ENCODE results near the gene UTY. TPM values are rescaled to one million over a fixed set of nuclear protein-coding genes. Genes with fewer than 3 reads are reported as not detected.

The UTY gene
- total RNA-seq, 5 donors from 2014 or later (not counting 1 experiment from before 2014, with no cell fraction given), result 0.06 to 104 (median 57.4) TPM; not detected in 1

GRCh38 chrY:13227354-13227953 is 252.4 kb downstream of the UTY start:
- no peaks in the 10 kb centered on the region for H3K36me3 Mint-ChIP-seq
- H3K4me1 Mint-ChIP-seq, result peaks cover 0 to 7% (median 0%) of the 10 kb centered on the region in 3 donors
- ChIA-PET POLR2A (no interaction called here), CTCF (no interaction called here)
- ATAC-seq (replicated peaks in 1 of 4) (no peak), DNase-seq (no peak)
- no peak overlapping the region for H3K4me3 Mint-ChIP-seq
- Histone ChIP-seq H3K4me1 (ENCODE audit: control insufficient read depth in 1 of 2, extremely low read depth in 1 of 2, insufficient read depth in 2 of 2, low read length in 2 of 2) (no peaks in the 10 kb centered on the region), H3K4me3 (ENCODE audit: control insufficient read depth in 1 of 2, extremely low read depth in 1 of 2, low read length in 1 of 2) (no peak overlapping the region), H3K9me3 (no peaks in the 10 kb centered on the region), H3K36me3 (ENCODE audit: control insufficient read depth in 2 of 2, extremely low read depth in 1 of 2, insufficient read depth in 1 of 2, low read length in 1 of 2) (no peaks in the 10 kb centered on the region), H3K27me3 (replicated peaks in 1 of 2; ENCODE audit: control insufficient read depth in 2 of 2, extremely low read depth in 1 of 2, insufficient read depth in 2 of 2, low read length in 1 of 2) (no peaks in the 10 kb centered on the region), H3K27ac (ENCODE audit: low read length) (no peak overlapping the region)
- 83% methylated on average over 1 of the region's 2 CpGs for WGBS (ENCODE audit: insufficient coverage)
- peaks cover 0 to 20% (median 0%) of the 10 kb centered on the region in 3 donors for H3K9me3 Mint-ChIP-seq
- no peak overlapping the region for H3K27ac Mint-ChIP-seq
- no peaks in the 10 kb centered on the region for H3K27me3 Mint-ChIP-seq

GRCh38 chrY:13210961-13211646 is 268.7 kb downstream of the UTY start:
- Histone ChIP-seq H3K4me1 (ENCODE audit: control insufficient read depth in 1 of 2, extremely low read depth in 1 of 2, insufficient read depth in 2 of 2, low read length in 2 of 2) (no peaks in the 10 kb centered on the region), H3K27ac (ENCODE audit: low read length) (no peak overlapping the region), H3K9me3 (no peaks in the 10 kb centered on the region), H3K27me3 (replicated peaks in 1 of 2; ENCODE audit: control insufficient read depth in 2 of 2, extremely low read depth in 1 of 2, insufficient read depth in 2 of 2, low read length in 1 of 2) (no peaks in the 10 kb centered on the region), H3K36me3 (ENCODE audit: control insufficient read depth in 2 of 2, extremely low read depth in 1 of 2, insufficient read depth in 1 of 2, low read length in 1 of 2) (no peaks in the 10 kb centered on the region), H3K4me3 (ENCODE audit: control insufficient read depth in 1 of 2, extremely low read depth in 1 of 2, low read length in 1 of 2) (no peak overlapping the region)
- ChIA-PET CTCF (no interaction called here), POLR2A (no interaction called here)
- no peak overlapping the region for H3K4me3 Mint-ChIP-seq
- H3K9me3 Mint-ChIP-seq, result no peaks in the 10 kb centered on the region
- DNase-seq (no peak), ATAC-seq (replicated peaks in 1 of 4) (no peak)
- H3K27me3 Mint-ChIP-seq, result peaks cover 0 to 2% of the 10 kb centered on the region in 2 donors
- no CpG with 5 or more reads among the region's 5 CpGs for WGBS (ENCODE audit: insufficient coverage)
- no peaks in the 10 kb centered on the region for H3K36me3 Mint-ChIP-seq
- no peak overlapping the region for H3K27ac Mint-ChIP-seq
- H3K4me1 Mint-ChIP-seq, result no peaks in the 10 kb centered on the region

GRCh38 chrY:13205214-13205613 is 274.6 kb downstream of the UTY start:
- H3K4me1 Mint-ChIP-seq, result no peaks in the 10 kb centered on the region
- H3K36me3 Mint-ChIP-seq, result no peaks in the 10 kb centered on the region
- Histone ChIP-seq H3K4me1 (ENCODE audit: control insufficient read depth in 1 of 2, extremely low read depth in 1 of 2, insufficient read depth in 2 of 2, low read length in 2 of 2) (no peaks in the 10 kb centered on the region), H3K4me3 (ENCODE audit: control insufficient read depth in 1 of 2, extremely low read depth in 1 of 2, low read length in 1 of 2) (no peak overlapping the region), H3K27ac (ENCODE audit: low read length) (no peak overlapping the region), H3K36me3 (ENCODE audit: control insufficient read depth in 2 of 2, extremely low read depth in 1 of 2, insufficient read depth in 1 of 2, low read length in 1 of 2) (no peaks in the 10 kb centered on the region), H3K9me3 (no peaks in the 10 kb centered on the region), H3K27me3 (replicated peaks in 1 of 2; ENCODE audit: control insufficient read depth in 2 of 2, extremely low read depth in 1 of 2, insufficient read depth in 2 of 2, low read length in 1 of 2) (no peaks in the 10 kb centered on the region)
- DNase-seq, result no peak
- H3K9me3 Mint-ChIP-seq, result no peaks in the 10 kb centered on the region
- ChIA-PET POLR2A (no interaction called here), CTCF (no interaction called here)
- no peak overlapping the region for H3K27ac Mint-ChIP-seq
- H3K27me3 Mint-ChIP-seq, result no peaks in the 10 kb centered on the region
- no peak for ATAC-seq (replicated peaks in 1 of 4)
- no peak overlapping the region for H3K4me3 Mint-ChIP-seq
- no CpG with 5 or more reads among the region's 1 CpG for WGBS (ENCODE audit: insufficient coverage)

Other genes with a start within 250 kb of the UTY start
- 1 to 10 TPM in 2 of 5 donors, under 1 TPM in 1, not detected in 2; 0.77 to 1.7 (median 1.3) TPM for gene TMSB4Y, start 223.9 kb upstream of the UTY start, total RNA-seq

Data from T-cell (primary cell).